SU-DHL-6 (cell line): Measurements from ENCODE around the gene TRIM24.

ENCODE experiments used
- H2AFZ ChIP-seq: fragments of 200-600 bp; sonication (generic); 2 replicates; pipeline ENCODE4 v1.6.1; 2014; ENCODE audit warnings: low read depth, mild to moderate bottlenecking, moderate library complexity, mixed read lengths, antibody characterized with exemption, low read length; ENCODE audit not compliant: severe bottlenecking
- H3F3A ChIP-seq: fragments of 200-600 bp; shearing (Covaris generic); 2 replicates; pipeline ENCODE4 v1.6.0; 2016; ENCODE audit warnings: antibody characterized with exemption, mild to moderate bottlenecking; ENCODE audit not compliant: insufficient read depth
- H3K27ac ChIP-seq: fragments of 200-600 bp; sonication (generic); 2 replicates; pipeline ENCODE4 v1.5.1; 2016; ENCODE audit warnings: low read depth, mild to moderate bottlenecking, low read length, moderate library complexity, mixed read lengths
- H3K27me3 ChIP-seq: fragments of 200-600 bp; sonication (generic), shearing (Covaris generic); 2 replicates; pipeline ENCODE4 v1.6.0; 2014; ENCODE audit warnings: mild to moderate bottlenecking, low read length
- H3K36me3 ChIP-seq: fragments of 200-600 bp; sonication (generic); 2 replicates; pipeline ENCODE4 v1.6.1; 2014; ENCODE audit warnings: mild to moderate bottlenecking, low read length, mixed read lengths
- H3K4me2 ChIP-seq: fragments of 300-600, 200-600 bp; shearing (Covaris generic), sonication (generic); 2 replicates; pipeline ENCODE4 v1.6.0; 2014; ENCODE audit warnings: low read length, low read depth, mild to moderate bottlenecking; ENCODE audit not compliant: poor library complexity, severe bottlenecking
- H3K4me3 ChIP-seq: fragments of 200-600 bp; sonication (generic); 2 replicates; pipeline ENCODE4 v1.5.1; 2014; ENCODE audit warnings: antibody characterized with exemption, low read length, mild to moderate bottlenecking, mixed read lengths; ENCODE audit not compliant: insufficient read depth, poor library complexity, severe bottlenecking
- H3K79me2 ChIP-seq: fragments of 200-600 bp; sonication (generic); 2 replicates; pipeline ENCODE4 v1.6.1; 2014; ENCODE audit warnings: mild to moderate bottlenecking, low read length, moderate library complexity; ENCODE audit not compliant: insufficient read depth
- H3K9ac ChIP-seq: fragments of 200-600 bp; sonication (generic); 2 replicates; pipeline ENCODE4 v1.7.0; 2014; ENCODE audit warnings: mild to moderate bottlenecking, low read length
- H3K9me2 ChIP-seq: fragments of 200-600 bp; sonication (generic); replicated peaks from 2 replicates; pipeline ENCODE4 v1.6.1; 2014; ENCODE audit warnings: low read length; ENCODE audit not compliant: insufficient read depth
- H3K9me3 ChIP-seq: fragments of 200-600 bp; sonication (generic); 2 replicates; pipeline ENCODE4 v1.6.1; 2014; ENCODE audit warnings: low read length, mixed read lengths; ENCODE audit not compliant: insufficient read depth
- H4K20me1 ChIP-seq: fragments of 200-600 bp; sonication (generic); 2 replicates; pipeline ENCODE4 v1.6.1; 2014; ENCODE audit warnings: low read depth, mild to moderate bottlenecking, antibody characterized with exemption, low read length, moderate library complexity, mixed read lengths
- CTCF ChIP-seq: fragments of 200-600 bp; sonication (generic); IDR thresholded peaks from one replicate; pipeline ENCODE4 v1.5.1; 2017; ENCODE audit warnings: antibody characterized with exemption, mild to moderate bottlenecking, low read length, moderate library complexity; ENCODE audit not compliant: insufficient read depth, poor library complexity, severe bottlenecking
- EZH2phosphoT487 ChIP-seq: fragments of 200-600 bp; sonication (generic), shearing (Covaris generic); conservative IDR thresholded peaks from 2 replicates; pipeline ENCODE4 v1.6.1; 2018; ENCODE audit warnings: mild to moderate bottlenecking, antibody characterized with exemption, low read length, moderate library complexity, mixed read lengths

TRIM24 gene

DNA sequence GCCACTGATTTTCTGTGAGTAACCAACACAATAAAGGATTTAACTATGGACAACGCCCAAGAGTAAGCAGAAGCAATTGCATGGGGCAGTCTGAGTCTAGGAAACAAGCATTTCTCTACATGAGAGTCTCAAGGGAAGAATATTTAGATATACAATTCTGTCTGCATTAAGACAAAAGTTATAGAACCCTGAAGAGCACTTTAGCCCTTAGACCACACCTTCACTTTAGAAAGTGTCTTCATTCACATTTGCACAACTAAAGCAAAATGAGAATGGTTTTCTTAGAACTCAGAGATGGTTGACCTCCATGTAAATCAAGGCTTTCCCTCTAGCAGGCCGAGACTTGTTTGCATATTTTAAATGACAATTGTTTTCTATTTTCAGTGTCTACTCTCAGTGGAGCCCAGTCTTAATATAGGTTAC is 25.5 kb upstream of the TRIM24 start:
- H3K36me3 ChIP-seq, result no peaks in the 10 kb centered on the region
- H3K27me3 ChIP-seq, result no peaks in the 10 kb centered on the region
- no peak overlapping the region for H3K9ac ChIP-seq
- H3F3A ChIP-seq, result no peaks in the 10 kb centered on the region
- H2AFZ ChIP-seq, result no peak overlapping the region
- no peaks in the 10 kb centered on the region for H3K9me2 ChIP-seq
- peaks cover 9% of the 10 kb centered on the region for H3K9me3 ChIP-seq
- no peak overlapping the region for H3K27ac ChIP-seq
- H3K4me2 ChIP-seq, result no peak overlapping the region
- H4K20me1 ChIP-seq, result no peaks in the 10 kb centered on the region
- TF ChIP-seq CTCF (no peak), EZH2phosphoT487 (no peak)
- no peaks in the 10 kb centered on the region for H3K79me2 ChIP-seq
- no peak overlapping the region for H3K4me3 ChIP-seq

- Histone ChIP-seq H3K4me3 (no peak overlapping the region), H3F3A (no peaks in the 10 kb centered on the region), H4K20me1 (no peaks in the 10 kb centered on the region), H3K4me2 (no peak overlapping the region), H3K9me2 (no peaks in the 10 kb centered on the region), H3K27me3 (no peaks in the 10 kb centered on the region), H2AFZ (no peak overlapping the region), H3K9me3 (0 out of 2 replicates have a peak, but pooled peaks cover 1% of the 10 kb centered on the region), H3K36me3 (no peaks in the 10 kb centered on the region), H3K27ac (no peak overlapping the region), H3K79me2 (no peaks in the 10 kb centered on the region), H3K9ac (no peak overlapping the region)
- TF ChIP-seq EZH2phosphoT487 (no peak), CTCF (no peak)
Measured at GRCh38 chr7:138435231-138435919, 24.7 kb upstream of the TRIM24 start.

DNA sequence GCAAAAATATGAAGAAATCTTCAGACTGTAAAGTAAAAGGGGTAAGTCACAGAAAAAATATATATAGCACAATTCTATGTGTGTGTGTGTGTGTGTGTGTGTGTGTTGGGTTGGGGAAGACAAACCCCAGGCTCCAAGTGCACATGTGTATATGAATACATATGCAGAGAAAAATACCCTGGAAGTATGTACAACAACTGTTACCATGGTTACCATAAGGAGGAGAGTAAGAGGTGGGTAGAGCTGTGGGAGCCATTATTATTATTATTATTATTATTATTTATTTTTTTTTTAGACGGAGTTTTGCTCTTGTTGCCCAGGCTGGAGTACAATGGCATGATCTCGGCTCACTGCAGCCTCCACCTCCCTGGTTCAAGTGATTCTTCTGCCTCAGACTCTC is 23.7 kb upstream of the TRIM24 start:
- Histone ChIP-seq H3K9me2 (no peaks in the 10 kb centered on the region), H3K27ac (no peak overlapping the region), H3K9me3 (no peaks in the 10 kb centered on the region), H3F3A (no peaks in the 10 kb centered on the region), H2AFZ (no peak overlapping the region), H4K20me1 (no peaks in the 10 kb centered on the region), H3K27me3 (no peaks in the 10 kb centered on the region), H3K79me2 (no peaks in the 10 kb centered on the region), H3K4me3 (no peak overlapping the region), H3K4me2 (no peak overlapping the region), H3K9ac (no peak overlapping the region), H3K36me3 (no peaks in the 10 kb centered on the region)
- TF ChIP-seq CTCF (no peak), EZH2phosphoT487 (no peak)
